GM10266 (cell line): ENCODE data around the gene TK1.
A peak's percentile ranks its signal among the peaks of the same experiment; 100 is the strongest.

Source experiments
- DNase-seq: peaks from one replicate; pipeline ENCODE4 v3.0.0; 2012; ENCODE audit errors: extremely low spot score
- TF ChIP-seq, protein P1 (sequence below): IDR thresholded peaks from 2 replicates; pipeline ENCODE4 v1.5.1; 2012; ENCODE audit warnings: mild to moderate bottlenecking, low read depth; ENCODE audit not compliant: control insufficient read depth, insufficient read depth; ENCODE audit errors: missing control alignments

The TK1 gene

DNA sequence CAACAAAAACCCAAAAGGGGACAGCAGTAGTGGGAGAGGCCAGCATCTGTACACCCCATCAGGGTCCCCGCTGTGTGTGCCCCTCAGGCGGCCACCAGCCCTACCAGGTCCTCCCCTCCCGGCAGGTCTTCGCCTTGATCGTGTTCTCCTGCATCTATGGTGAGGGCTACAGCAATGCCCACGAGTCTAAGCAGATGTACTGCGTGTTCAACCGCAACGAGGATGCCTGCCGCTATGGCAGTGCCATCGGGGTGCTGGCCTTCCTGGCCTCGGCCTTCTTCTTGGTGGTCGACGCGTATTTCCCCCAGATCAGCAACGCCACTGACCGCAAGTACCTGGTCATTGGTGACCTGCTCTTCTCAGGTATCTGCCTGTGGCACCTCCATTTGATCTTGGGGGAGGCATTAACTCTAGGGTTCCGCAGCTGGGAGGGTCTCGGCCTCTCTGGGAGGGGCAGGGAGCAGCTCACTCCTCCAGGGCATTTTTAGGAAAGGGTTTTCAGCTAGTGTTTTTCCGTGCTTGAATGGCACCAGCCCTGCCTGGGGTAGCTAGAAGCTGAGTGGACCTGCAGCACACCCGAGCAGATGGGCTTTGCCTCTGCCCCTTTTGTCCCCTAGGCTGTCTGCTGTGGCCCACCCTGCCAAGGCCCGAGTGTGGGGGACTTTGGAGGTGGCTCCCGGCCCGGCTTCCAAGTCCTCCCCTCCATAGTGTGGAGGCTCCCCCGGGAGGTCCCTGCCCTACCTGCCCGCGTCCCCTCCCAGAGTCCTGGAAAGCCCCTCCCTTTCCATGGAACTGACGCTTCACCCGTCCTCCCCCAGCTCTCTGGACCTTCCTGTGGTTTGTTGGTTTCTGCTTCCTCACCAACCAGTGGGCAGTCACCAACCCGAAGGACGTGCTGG lies 15.9 kb downstream of the TK1 start:
- DNase-seq: no peak
- TF ChIP-seq, protein P1, sequence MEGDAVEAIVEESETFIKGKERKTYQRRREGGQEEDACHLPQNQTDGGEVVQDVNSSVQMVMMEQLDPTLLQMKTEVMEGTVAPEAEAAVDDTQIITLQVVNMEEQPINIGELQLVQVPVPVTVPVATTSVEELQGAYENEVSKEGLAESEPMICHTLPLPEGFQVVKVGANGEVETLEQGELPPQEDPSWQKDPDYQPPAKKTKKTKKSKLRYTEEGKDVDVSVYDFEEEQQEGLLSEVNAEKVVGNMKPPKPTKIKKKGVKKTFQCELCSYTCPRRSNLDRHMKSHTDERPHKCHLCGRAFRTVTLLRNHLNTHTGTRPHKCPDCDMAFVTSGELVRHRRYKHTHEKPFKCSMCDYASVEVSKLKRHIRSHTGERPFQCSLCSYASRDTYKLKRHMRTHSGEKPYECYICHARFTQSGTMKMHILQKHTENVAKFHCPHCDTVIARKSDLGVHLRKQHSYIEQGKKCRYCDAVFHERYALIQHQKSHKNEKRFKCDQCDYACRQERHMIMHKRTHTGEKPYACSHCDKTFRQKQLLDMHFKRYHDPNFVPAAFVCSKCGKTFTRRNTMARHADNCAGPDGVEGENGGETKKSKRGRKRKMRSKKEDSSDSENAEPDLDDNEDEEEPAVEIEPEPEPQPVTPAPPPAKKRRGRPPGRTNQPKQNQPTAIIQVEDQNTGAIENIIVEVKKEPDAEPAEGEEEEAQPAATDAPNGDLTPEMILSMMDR: no peak

DNA sequence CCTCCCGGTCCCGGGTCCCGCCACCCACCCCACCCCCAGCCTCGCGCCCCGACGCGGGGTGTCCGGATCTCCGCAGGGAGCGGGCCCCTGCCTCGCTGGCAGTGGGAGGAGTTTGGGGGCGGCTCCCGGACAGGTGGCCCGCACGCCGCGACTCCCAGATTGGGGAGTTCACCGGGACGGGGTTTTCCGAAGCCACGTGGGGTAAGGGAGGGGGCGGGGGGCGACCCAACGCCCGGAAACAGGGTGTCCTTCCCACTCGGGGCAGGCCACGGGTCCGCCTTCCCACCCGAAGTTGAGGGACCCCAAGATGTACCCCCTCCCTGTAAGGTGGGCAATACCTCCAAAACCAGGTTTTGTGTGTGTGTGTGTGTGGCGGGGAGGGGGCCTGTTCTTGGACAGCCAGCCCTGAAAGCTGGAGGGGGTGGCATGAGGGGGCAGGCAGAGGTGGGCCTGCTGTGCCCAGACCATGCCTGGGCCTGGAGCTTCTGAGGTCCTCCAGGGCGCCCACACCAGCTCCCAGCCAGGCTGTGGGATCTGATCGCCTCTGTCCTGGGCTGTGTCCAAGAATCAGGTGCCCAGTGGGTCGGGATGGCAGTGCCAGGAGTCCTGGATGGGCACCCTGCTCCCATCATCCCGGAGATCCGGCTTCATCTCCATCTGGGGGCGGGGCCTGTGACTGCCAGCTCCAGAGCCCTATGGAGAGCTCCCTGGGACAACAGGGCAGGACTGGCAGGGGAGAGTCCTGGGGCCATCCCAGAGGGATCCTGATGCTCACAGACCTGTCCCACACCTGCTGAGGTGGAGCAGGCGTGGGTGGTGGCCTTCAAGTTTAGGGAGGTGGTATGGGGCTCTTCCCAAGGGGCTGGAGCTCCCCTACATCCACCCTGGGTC lies 17.7 kb downstream of the TK1 start:
- peak; percentile 84 for DNase-seq
- TF ChIP-seq, protein P1: no peak

DNA sequence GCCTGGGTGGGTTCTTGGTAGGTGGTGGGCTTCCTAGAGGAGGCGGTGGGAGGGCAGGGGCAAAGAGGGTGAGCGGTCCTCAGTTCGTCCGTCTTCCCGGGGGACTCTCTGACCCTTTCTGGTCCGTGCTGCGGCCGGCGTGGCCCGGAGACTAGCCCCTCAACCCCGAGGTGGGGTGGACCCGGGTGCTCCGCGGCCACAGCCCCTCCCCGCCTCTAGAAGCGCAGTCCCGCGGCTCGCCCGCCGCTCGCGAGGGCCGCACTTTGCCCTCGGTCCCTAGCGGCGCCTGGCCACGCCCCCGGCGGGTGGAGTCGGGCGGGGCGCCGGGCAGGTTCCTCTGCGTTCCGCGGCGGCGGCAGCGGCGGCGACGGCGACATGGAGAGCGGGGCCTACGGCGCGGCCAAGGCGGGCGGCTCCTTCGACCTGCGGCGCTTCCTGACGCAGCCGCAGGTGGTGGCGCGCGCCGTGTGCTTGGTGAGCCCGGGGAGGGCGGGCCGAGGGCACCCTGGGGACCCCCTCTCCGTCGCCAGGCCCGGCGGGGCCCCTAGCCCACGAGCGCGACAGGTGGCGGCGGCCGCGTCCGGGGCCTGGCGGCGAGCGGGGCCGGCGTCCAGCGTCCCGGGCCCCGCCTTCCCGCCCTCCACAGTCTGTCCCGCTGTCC lies 18.5 kb downstream of the TK1 start, which contains the start of gene SYNGR2:
TSS of gene SYNGR2 (plus strand) at position 340 of the 661 bp plus-strand sequence. CDS start at position 376, 36 bp downstream.
- TF ChIP-seq, protein P1: no peak
- peak; percentile 93 for DNase-seq

DNA sequence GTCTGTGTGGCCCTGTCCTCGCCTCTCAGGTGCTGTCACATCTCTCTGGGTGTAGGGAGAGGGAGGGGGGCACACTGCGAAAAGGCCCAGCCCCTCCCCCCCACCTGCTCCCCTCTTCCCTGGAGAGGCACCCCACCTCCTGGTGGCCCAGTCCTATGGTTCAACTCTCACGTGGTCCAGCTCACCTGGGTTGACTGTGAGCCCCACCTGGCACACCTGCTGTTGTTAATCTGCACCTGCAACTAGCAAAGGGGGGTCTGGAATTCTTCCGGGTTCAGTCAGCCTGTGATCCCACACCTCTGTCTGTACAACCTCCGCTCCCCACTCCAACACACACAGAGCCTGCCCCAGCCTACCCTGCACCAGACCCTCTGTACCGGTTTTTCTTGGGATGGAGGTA lies 20.4 kb downstream of the TK1 start:
- TF ChIP-seq, protein P1: no peak
- DNase-seq: no peak

DNA sequence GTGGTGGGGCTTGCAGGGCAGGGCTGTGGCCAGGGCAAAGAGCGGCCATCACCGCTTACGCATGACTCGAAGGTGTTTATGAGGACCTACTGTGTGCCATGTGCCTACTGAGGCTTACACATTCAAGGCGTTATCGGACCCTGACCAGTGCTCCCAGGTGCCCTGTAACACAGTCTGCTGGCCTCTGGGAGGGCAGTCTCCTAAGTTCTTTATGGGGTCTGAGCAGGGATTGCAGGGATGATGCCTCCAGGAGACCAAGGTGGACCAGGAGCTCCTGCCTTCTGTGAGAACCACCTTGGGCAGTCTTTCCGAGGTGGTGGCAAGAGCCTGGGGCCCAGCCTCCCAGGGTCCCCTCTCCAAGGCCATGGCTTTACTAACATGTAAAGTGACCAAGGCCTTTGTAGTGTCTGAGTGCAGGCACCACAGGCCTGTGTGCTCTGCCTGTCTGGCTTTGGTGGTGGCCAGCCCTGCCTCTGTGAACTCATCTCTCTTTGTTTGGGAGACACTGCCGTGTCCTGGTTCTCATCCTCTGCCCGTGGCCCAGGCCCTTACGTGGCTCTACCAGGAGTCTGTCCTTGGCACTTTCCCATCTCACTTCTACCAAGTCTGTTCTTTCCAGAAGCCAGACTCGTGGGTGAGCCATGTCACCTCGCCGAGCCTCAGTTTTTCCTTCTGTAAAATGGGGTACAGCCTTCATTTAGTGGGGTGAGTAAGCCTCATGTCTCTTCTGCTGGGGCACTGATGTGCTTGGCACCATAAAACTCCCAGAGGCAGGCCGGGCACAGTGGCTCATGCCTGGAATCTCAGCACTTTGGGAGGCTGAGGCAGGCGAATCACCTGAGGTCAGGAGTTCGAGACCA lies 21.9 kb downstream of the TK1 start:
- TF ChIP-seq, protein P1: no peak

More for the DNA sequence above, 21.9 kb downstream of the TK1 start:
- no peak for DNase-seq
